BE2C (cell line): ENCODE measurements around the gene MAN1B1.

ENCODE experiments used
- DNase-seq: peaks from one replicate; pipeline ENCODE4 v3.0.0-alpha.2; 2020
- H3K27me3 ChIP-seq: fragments of 250-450 bp; sonication (Bioruptor Pico); 2 replicates; pipeline ENCODE4 v1.5.1; 2020; ENCODE audit warnings: mild to moderate bottlenecking
- H3K36me3 ChIP-seq: fragments of 250-450 bp; sonication (Bioruptor Pico); 2 replicates; pipeline ENCODE4 v1.5.1; 2020; ENCODE audit warnings: mild to moderate bottlenecking
- H3K4me1 ChIP-seq: fragments of 250-450 bp; sonication (Bioruptor Pico); 2 replicates; pipeline ENCODE4 v1.5.1; 2020
- H3K4me3 ChIP-seq: 2 replicates; pipeline ENCODE4 v1.5.1; 2011; ENCODE audit warnings: low read depth, low read length
- H3K9me3 ChIP-seq: fragments of 250-450 bp; sonication (Bioruptor Pico); 2 replicates; pipeline ENCODE4 v1.5.1; 2020
- TF ChIP-seq, protein P1 (sequence below): IDR thresholded peaks from 2 replicates; pipeline ENCODE4 v1.5.1; 2012; ENCODE audit warnings: mild to moderate bottlenecking, low read depth, low read length

The MAN1B1 gene

DNA sequence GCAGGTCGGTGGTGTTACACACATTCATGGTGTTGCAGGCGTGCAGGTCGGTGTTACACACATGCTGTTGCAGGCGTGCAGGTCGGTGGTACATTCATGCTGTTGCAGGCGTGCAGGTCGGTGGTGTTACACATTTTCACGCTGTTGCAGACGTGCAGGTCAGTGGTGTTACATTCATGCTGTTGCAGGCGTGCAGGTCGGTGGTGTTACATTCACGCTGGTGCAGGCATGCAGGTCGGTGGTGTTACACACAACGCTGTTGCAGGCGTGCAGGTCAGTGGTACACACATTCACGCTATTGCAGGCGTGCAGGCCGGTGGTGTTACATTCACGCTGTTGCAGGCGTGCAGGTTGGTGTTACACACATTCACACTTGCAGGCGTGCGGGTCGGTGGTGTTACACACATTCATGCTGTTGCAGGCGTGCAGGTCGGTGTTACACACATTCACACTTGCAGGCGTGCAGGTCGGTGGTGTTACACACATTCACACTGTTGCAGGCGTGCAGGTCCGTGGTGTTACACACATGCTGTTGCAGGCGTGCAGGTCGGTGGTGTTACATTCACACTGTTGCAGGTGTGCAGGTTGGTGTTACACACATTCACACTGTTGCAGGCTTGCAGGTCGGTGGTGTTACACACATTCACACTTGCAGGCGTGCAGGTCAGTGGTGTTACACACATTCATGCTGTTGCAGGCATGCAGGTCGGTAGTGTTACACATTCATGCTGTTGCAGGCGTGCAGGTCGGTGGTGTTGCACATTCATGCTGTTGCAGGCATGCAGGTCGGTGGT is 16.6 kb downstream of the MAN1B1 start:
- DNase-seq = no peak
- H3K36me3 ChIP-seq = peaks cover 56% of the 10 kb centered on the region
- H3K4me3 ChIP-seq = no peak overlapping the region
- TF ChIP-seq, protein P1, sequence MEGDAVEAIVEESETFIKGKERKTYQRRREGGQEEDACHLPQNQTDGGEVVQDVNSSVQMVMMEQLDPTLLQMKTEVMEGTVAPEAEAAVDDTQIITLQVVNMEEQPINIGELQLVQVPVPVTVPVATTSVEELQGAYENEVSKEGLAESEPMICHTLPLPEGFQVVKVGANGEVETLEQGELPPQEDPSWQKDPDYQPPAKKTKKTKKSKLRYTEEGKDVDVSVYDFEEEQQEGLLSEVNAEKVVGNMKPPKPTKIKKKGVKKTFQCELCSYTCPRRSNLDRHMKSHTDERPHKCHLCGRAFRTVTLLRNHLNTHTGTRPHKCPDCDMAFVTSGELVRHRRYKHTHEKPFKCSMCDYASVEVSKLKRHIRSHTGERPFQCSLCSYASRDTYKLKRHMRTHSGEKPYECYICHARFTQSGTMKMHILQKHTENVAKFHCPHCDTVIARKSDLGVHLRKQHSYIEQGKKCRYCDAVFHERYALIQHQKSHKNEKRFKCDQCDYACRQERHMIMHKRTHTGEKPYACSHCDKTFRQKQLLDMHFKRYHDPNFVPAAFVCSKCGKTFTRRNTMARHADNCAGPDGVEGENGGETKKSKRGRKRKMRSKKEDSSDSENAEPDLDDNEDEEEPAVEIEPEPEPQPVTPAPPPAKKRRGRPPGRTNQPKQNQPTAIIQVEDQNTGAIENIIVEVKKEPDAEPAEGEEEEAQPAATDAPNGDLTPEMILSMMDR = no peak
- H3K27me3 ChIP-seq = no peaks in the 10 kb centered on the region
- H3K9me3 ChIP-seq = no peaks in the 10 kb centered on the region
- H3K4me1 ChIP-seq = no peaks in the 10 kb centered on the region

DNA sequence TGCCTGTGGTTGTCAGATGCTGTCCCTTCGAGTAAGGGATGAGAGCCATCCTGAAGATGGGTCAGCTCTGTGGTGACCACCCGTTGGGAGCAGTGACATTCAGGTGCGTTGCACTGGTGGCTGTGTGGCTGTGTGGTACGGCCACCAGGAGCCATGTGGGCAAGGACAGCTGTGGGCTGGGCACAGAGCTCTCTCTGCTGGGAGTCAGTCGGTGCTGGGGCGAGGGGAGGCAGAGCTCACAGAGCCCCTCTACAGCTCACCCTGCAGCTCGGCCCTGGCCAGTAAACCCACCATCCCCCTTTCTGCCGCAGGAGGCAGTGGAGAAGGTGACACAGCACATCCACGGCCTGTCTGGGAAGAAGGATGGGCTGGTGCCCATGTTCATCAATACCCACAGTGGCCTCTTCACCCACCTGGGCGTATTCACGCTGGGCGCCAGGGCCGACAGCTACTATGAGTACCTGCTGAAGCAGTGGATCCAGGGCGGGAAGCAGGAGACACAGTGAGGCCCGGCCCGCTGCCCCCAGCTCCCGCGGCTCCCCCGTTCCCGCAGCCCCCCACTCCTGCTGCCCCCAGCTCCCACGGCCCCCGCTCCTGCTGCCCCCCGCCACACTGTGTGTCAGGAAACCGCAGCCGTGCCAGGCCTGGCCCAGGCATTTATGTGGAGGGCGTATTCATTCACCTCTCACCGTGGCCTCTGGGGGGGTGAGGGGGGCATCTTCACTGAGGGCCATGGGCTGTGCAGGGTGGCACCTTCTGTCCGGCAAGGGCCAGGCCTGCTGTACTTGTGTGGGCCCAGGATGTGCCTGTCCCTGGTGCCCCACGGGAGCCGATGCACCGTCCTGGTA is 19.3 kb downstream of the MAN1B1 start:
- no peak for DNase-seq
- Histone ChIP-seq H3K4me3 (no peak overlapping the region), H3K36me3 (peaks cover 67% of the 10 kb centered on the region), H3K9me3 (no peaks in the 10 kb centered on the region), H3K4me1 (no peaks in the 10 kb centered on the region), H3K27me3 (no peaks in the 10 kb centered on the region)
- TF ChIP-seq, protein P1 = no peak

DNA sequence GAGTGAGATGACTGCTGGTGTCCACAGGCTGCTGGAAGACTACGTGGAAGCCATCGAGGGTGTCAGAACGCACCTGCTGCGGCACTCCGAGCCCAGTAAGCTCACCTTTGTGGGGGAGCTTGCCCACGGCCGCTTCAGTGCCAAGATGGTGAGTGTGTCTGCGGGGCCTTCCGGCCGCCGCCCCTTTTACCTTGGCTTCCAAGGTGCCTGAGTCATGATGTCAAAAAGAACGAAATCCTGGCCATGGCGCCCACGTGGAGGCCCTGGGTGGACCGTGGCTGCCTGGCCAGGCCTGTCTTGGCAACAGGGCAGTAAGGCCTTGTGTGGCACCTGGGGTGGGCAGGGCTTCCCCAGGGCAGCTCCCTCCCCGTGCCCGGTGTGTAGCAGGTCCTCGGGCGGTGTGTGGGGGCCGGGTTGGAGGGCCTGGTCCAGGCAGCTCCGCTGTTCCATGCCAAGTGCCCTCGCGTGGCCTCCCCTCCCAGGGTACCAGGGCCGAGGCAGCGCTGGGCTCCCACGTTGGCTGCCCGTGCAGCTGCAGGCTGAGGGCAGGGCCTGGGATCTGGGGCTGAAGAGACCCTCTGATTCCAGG is 20.0 kb downstream of the MAN1B1 start:
- H3K27me3 ChIP-seq = no peaks in the 10 kb centered on the region
- TF ChIP-seq, protein P1 = no peak
- H3K9me3 ChIP-seq = no peaks in the 10 kb centered on the region
- H3K4me3 ChIP-seq = no peak overlapping the region
- no peaks in the 10 kb centered on the region for H3K4me1 ChIP-seq
- H3K36me3 ChIP-seq = peaks cover 63% of the 10 kb centered on the region
- DNase-seq = no peak

DNA sequence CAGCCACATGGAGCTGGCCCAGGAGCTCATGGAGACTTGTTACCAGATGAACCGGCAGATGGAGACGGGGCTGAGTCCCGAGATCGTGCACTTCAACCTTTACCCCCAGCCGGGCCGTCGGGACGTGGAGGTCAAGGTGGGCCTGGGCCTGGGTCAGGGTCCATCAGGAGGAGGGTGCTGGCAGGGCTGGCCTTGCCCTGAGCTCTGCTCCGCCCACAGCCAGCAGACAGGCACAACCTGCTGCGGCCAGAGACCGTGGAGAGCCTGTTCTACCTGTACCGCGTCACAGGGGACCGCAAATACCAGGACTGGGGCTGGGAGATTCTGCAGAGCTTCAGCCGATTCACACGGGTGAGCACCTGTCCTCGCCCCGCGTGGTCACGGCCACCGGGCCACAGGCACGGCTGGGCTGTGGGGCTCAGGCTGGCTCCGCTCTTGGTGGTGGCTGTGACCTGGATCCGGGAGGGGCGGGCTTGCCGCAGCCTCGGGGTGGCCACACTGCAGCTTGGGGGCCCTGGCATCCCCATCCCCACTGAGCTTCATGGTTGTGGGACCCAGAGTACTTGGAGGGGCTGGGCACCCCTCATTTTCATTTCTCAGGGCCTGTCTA is 20.6 kb downstream of the MAN1B1 start:
- Histone ChIP-seq H3K27me3 (no peaks in the 10 kb centered on the region), H3K36me3 (peaks cover 67% of the 10 kb centered on the region), H3K4me1 (no peaks in the 10 kb centered on the region), H3K4me3 (no peak overlapping the region), H3K9me3 (no peaks in the 10 kb centered on the region)
- DNase-seq = no peak
- TF ChIP-seq, protein P1 = no peak

DNA sequence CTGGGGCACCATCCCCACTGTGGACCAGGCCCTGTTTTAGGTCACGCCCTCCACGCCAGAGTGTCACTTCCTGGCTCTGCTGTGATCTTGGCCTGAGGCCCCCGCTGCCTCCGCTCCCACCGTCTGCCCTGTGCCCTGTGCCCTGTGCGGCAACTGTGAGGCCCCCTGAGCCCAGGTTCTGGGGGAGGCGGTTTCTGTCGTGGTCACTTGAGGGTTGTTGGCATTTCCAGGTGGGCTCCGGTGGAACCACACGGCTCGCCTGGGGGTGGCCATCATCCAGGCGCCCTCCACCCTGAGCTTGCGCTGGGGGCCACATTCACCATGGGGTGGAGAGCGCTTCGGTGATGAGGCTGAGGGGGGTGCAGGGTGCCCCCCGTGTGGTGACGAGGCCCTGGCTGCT is 21.2 kb downstream of the MAN1B1 start:
- Histone ChIP-seq H3K4me3 (no peak overlapping the region), H3K36me3 (peaks cover 73% of the 10 kb centered on the region), H3K4me1 (no peaks in the 10 kb centered on the region), H3K9me3 (no peaks in the 10 kb centered on the region), H3K27me3 (no peaks in the 10 kb centered on the region)
- DNase-seq = no peak
- TF ChIP-seq, protein P1 = no peak
